ENCODE results near the gene RNF5. TPM values are rescaled to one million over a fixed set of nuclear protein-coding genes. Genes with fewer than 3 reads are reported as not detected.

Gene RNF5
- total and polyA plus RNA-seq, 2 of the 4 experiments (the other 2 are of a cell fraction) = 18.8 to 41.4 TPM

- TF ChIP-seq CTCF (conservative IDR thresholded peaks at IDR 0.05; ENCODE audit: low read depth, low read length) = no peak
- no peak for TF ChIP-seq CEBPB (IDR thresholded peaks at IDR 0.05; ENCODE audit: low read depth, low read length)
Observed at GRCh38 chr6:32195902-32196681, 17.9 kb downstream of the RNF5 start (continued).

Data from IMR-90 (cell line).